Karpas-422 (cell line): ENCODE data around the gene TLX1. TPM values are rescaled to one million over a fixed set of nuclear protein-coding genes. Genes with fewer than 3 reads are reported as not detected.

Experiments
- DNase-seq: peaks from one replicate; pipeline ENCODE4 v3.0.0-alpha.2; 2015
- H2AFZ ChIP-seq: fragments of 200-600 bp; sonication (generic); 2 replicates; pipeline ENCODE4 v1.6.1; 2014; ENCODE audit warnings: antibody characterized with exemption, low read length, mixed read lengths
- H3K27ac ChIP-seq: fragments of 200-600 bp; sonication (generic); 2 replicates; pipeline ENCODE4 v1.5.1; 2014; ENCODE audit warnings: mild to moderate bottlenecking, low read length, moderate library complexity
- H3K27me3 ChIP-seq: fragments of 200-600 bp; sonication (generic); 2 replicates; pipeline ENCODE4 v1.6.1; 2014; ENCODE audit warnings: low read length, mixed read lengths
- H3K36me3 ChIP-seq: fragments of 200-600 bp; sonication (generic); 2 replicates; pipeline ENCODE4 v1.6.1; 2014; ENCODE audit warnings: low read length, mixed read lengths; ENCODE audit not compliant: insufficient read depth
- H3K4me1 ChIP-seq: fragments of 200-600 bp; sonication (generic); 2 replicates; pipeline ENCODE4 v1.6.1; 2014; ENCODE audit warnings: mild to moderate bottlenecking, low read length, mixed read lengths
- H3K4me2 ChIP-seq: fragments of 200-600 bp; sonication (generic); 2 replicates; pipeline ENCODE4 v1.6.1; 2014; ENCODE audit warnings: low read length, low read depth, mild to moderate bottlenecking; ENCODE audit not compliant: poor library complexity, severe bottlenecking
- H3K4me3 ChIP-seq: fragments of 200-600 bp; sonication (generic); 2 replicates; pipeline ENCODE4 v1.5.1; 2014; ENCODE audit warnings: mild to moderate bottlenecking, antibody characterized with exemption, low read length, mixed read lengths
- H3K79me2 ChIP-seq: fragments of 200-600 bp; sonication (generic); 2 replicates; pipeline ENCODE4 v1.6.1; 2014; ENCODE audit warnings: mild to moderate bottlenecking, low read length, mixed read lengths
- H3K9ac ChIP-seq: fragments of 200-600 bp; sonication (generic); 2 replicates; pipeline ENCODE4 v1.6.0; 2014; ENCODE audit warnings: low read length
- H3K9me2 ChIP-seq: fragments of 200-600 bp; sonication (generic), shearing (Covaris generic); replicated peaks from 2 replicates; pipeline ENCODE4 v1.6.0; 2014; ENCODE audit warnings: mild to moderate bottlenecking, low read length, moderate library complexity; ENCODE audit not compliant: insufficient read depth
- H3K9me3 ChIP-seq: fragments of 300-700, 200-600 bp; sonication (generic); 2 replicates; pipeline ENCODE4 v1.6.1; 2014; ENCODE audit warnings: low read length, mixed read lengths
- H4K20me1 ChIP-seq: fragments of 200-600 bp; sonication (generic); 2 replicates; pipeline ENCODE4 v1.6.1; 2014; ENCODE audit warnings: mild to moderate bottlenecking, antibody characterized with exemption, low read length, low read depth; ENCODE audit not compliant: insufficient read depth
- total RNA-seq: library from RNA; depleted of rRNA; stranded (reverse); fragments of >200 nt; shearing (Covaris generic); gene quantifications from 2 replicates; pipeline ENCODE4 v1.2.3, GENCODE V29; 2014; ENCODE audit warnings: low replicate concordance

TLX1 gene
- total RNA-seq, 1 experiment from 2014 or later = not detected

DNA sequence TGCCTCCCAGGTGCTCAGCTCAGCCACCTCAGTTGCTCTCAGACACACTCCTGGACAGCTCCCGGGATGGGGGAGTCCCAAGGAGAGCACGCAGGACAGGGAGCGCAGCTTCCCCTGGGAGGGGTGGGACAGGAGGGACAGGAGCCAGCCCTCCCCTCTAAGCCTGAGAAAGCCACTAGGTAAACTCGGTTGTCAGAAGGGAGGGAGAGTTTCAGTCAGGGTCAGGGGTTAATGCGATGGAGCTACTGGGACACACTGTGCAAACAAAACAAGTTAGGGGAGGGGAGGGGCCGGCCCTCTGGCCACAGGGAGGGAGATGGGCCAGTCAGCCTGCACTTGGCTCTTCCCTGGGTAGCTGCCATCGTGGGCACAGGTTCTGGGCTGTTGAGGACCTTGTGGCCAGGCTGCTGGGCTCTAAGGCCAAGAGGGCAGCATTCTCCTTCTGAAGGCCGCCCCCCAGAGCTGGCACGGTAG is 38.2 kb upstream of the TLX1 start:
- Histone ChIP-seq H3K36me3 (no peaks in the 10 kb centered on the region), H3K4me1 (peaks cover 12% of the 10 kb centered on the region), H3K4me2 (no peak overlapping the region), H3K79me2 (no peaks in the 10 kb centered on the region), H2AFZ (no peak overlapping the region), H3K9me3 (no peaks in the 10 kb centered on the region), H4K20me1 (no peaks in the 10 kb centered on the region), H3K27me3 (no peaks in the 10 kb centered on the region), H3K4me3 (no peak overlapping the region), H3K9ac (no peak overlapping the region), H3K27ac (no peak overlapping the region), H3K9me2 (no peaks in the 10 kb centered on the region)
- no peak for DNase-seq

GRCh38 chr10:101094121-101094879 is 36.8 kb upstream of the TLX1 start:
- no peak for DNase-seq
- H3K9ac ChIP-seq = no peak overlapping the region
- H3K9me2 ChIP-seq = no peaks in the 10 kb centered on the region
- peaks cover 12% of the 10 kb centered on the region for H3K4me1 ChIP-seq
- no peak overlapping the region for H2AFZ ChIP-seq
- no peaks in the 10 kb centered on the region for H3K79me2 ChIP-seq
- no peaks in the 10 kb centered on the region for H4K20me1 ChIP-seq
- H3K4me3 ChIP-seq = no peak overlapping the region
- no peaks in the 10 kb centered on the region for H3K36me3 ChIP-seq
- no peak overlapping the region for H3K27ac ChIP-seq
- H3K4me2 ChIP-seq = no peak overlapping the region
- no peaks in the 10 kb centered on the region for H3K27me3 ChIP-seq
- H3K9me3 ChIP-seq = no peaks in the 10 kb centered on the region

DNA sequence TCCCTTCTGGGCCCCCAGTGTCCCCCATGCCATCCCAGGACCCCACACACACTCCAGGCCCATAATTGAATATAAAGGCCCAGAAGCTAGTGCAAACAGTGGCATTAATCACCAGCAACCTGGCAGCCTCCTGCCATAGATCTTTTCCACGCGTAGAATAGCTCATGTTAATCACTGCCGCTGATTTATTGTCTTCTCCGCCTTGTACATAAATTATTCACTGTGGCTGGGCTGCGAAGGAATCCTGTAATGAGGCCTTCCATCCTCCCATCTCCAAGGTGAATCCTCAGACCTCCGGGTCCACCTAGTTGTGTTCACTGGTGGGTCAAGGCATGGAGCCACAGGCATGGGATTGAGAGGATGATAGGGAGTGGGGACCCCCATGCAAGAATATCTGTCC is 36.1 kb upstream of the TLX1 start:
- Histone ChIP-seq H3K27me3 (no peaks in the 10 kb centered on the region), H4K20me1 (no peaks in the 10 kb centered on the region), H3K79me2 (no peaks in the 10 kb centered on the region), H3K9me2 (no peaks in the 10 kb centered on the region), H3K4me2 (no peak overlapping the region), H3K9ac (no peak overlapping the region), H3K4me3 (no peak overlapping the region), H2AFZ (no peak overlapping the region), H3K4me1 (peaks cover 12% of the 10 kb centered on the region), H3K9me3 (no peaks in the 10 kb centered on the region), H3K36me3 (no peaks in the 10 kb centered on the region), H3K27ac (no peak overlapping the region)
- DNase-seq = no peak

DNA sequence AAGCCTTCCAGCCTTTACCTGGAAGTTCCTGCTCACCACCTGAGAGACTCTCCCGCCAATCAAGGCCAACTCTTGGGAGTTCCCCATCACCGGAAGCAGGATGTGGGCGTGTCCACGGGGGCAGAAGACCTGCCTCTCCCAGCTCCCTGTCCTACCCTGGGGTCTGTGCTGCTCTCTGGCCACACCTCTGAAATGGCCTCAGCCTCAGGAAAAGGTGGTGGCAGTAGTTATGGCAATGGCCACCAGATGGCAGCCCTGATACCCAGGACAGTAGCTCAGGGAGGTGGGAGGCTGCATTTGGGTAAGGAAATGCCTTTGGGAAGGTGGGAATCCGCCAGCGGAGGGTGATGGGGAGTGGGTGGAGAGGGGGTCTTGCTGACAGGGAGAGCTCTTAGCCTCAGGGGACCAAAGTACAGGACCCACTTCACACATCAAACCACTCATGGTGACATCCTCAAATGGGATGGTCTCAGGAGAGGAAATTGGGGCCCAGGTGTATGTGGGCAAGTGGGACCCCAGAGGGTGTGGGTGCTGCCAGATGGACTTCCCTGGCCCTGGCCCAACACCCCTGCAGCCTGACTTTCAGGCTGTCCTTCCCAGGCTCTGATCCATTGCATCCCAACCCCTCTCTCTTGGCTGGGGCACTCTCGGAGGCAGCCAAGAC is 35.4 kb upstream of the TLX1 start:
- Histone ChIP-seq H3K4me3 (no peak overlapping the region), H4K20me1 (no peaks in the 10 kb centered on the region), H3K36me3 (no peaks in the 10 kb centered on the region), H3K9me3 (no peaks in the 10 kb centered on the region), H3K9me2 (no peaks in the 10 kb centered on the region), H3K4me2 (peak overlapping the region; percentile 17), H3K27ac (no peak overlapping the region), H3K79me2 (no peaks in the 10 kb centered on the region), H3K27me3 (no peaks in the 10 kb centered on the region), H2AFZ (no peak overlapping the region), H3K4me1 (peaks cover 12% of the 10 kb centered on the region), H3K9ac (no peak overlapping the region)
- DNase-seq = peak; percentile 83

DNA sequence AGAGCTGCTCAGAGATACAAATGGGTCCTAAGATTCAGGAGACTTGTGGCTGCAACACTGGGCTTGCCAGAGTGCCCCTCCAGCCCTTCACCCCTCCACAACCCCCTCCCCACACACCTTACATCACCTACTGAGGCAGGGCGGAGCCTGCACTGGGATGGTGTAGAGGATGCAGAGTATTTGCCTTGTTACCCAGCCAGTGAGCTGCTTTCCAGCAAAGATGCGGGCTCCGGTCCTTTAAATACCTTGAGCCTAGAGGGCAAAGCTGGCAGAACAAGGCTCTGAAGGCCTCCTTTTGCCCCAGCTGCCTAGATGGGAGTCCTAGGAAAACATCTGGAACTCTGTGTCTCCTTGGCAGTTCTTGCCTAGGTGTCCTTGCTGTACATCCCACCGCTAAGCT is 34.7 kb upstream of the TLX1 start:
- no peak for DNase-seq
- Histone ChIP-seq H3K27ac (no peak overlapping the region), H3K36me3 (no peaks in the 10 kb centered on the region), H3K79me2 (no peaks in the 10 kb centered on the region), H3K9me2 (no peaks in the 10 kb centered on the region), H3K9me3 (no peaks in the 10 kb centered on the region), H4K20me1 (no peaks in the 10 kb centered on the region), H3K4me2 (no peak overlapping the region), H2AFZ (no peak overlapping the region), H3K4me3 (no peak overlapping the region), H3K4me1 (peaks cover 12% of the 10 kb centered on the region), H3K27me3 (no peaks in the 10 kb centered on the region), H3K9ac (no peak overlapping the region)

DNA sequence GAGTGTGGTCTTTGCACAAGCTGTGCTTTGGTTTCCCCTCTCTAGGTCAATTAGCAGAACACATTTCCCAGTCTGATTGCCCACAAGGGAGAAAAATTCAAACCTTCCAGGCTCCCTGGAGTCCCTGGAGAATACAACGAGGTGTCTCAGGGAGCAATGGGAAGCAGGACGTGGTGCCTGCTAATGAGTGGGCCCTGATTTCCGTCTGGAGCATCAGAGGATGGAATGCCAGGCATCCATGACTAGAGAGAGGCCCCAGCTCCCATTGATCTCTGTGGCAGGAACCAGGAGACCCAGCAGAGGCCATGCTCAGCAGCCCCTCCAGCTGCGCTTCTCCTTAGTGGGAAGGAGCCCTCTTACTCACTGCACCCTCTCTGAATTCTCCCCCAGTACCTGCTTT is 33.2 kb upstream of the TLX1 start:
- Histone ChIP-seq H4K20me1 (no peaks in the 10 kb centered on the region), H3K4me2 (no peak overlapping the region), H3K79me2 (no peaks in the 10 kb centered on the region), H3K27ac (no peak overlapping the region), H2AFZ (no peak overlapping the region), H3K9me3 (no peaks in the 10 kb centered on the region), H3K4me3 (no peak overlapping the region), H3K36me3 (no peaks in the 10 kb centered on the region), H3K27me3 (no peaks in the 10 kb centered on the region), H3K4me1 (peaks cover 12% of the 10 kb centered on the region), H3K9me2 (no peaks in the 10 kb centered on the region), H3K9ac (no peak overlapping the region)
- DNase-seq = no peak

- H3K27ac ChIP-seq = no peak overlapping the region
- peaks cover 12% of the 10 kb centered on the region for H3K4me1 ChIP-seq
- no peak overlapping the region for H3K4me2 ChIP-seq
- H2AFZ ChIP-seq = no peak overlapping the region
- no peak overlapping the region for H3K9ac ChIP-seq
- no peaks in the 10 kb centered on the region for H3K9me3 ChIP-seq
- H3K36me3 ChIP-seq = no peaks in the 10 kb centered on the region
- DNase-seq = no peak
- H4K20me1 ChIP-seq = no peaks in the 10 kb centered on the region
- H3K79me2 ChIP-seq = no peaks in the 10 kb centered on the region
- H3K4me3 ChIP-seq = no peak overlapping the region
- no peaks in the 10 kb centered on the region for H3K27me3 ChIP-seq
- H3K9me2 ChIP-seq = no peaks in the 10 kb centered on the region
Observed at GRCh38 chr10:101099901-101100300, 31.2 kb upstream of the TLX1 start.

DNA sequence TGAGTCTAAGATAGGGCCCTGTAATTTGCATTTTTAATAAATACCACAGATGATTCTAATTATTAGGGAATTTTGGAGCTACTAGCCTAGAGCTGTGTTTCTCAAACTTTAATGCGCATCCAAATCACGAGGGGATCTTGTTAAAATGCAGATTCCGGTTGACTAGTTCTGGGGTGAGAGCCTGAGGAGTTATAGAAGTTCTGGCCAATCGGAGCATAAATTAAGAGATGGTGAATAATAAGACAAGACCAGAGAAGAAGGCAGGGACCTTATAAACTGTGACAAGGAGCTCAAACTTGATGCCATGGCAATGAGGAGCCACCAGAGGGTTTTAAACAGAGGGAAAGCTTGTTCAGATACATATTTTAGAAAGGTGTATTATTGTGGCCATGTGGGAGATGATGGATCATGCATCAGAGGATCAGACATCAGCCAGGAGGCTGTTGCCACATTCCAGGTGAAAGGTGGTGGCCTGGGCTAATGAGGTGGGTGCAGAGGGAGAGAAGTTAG is 29.7 kb upstream of the TLX1 start:
- no peaks in the 10 kb centered on the region for H3K4me1 ChIP-seq
- no peak overlapping the region for H3K27ac ChIP-seq
- no peaks in the 10 kb centered on the region for H3K27me3 ChIP-seq
- H3K4me2 ChIP-seq = no peak overlapping the region
- H2AFZ ChIP-seq = no peak overlapping the region
- no peaks in the 10 kb centered on the region for H3K79me2 ChIP-seq
- no peaks in the 10 kb centered on the region for H4K20me1 ChIP-seq
- H3K9me3 ChIP-seq = no peaks in the 10 kb centered on the region
- H3K36me3 ChIP-seq = no peaks in the 10 kb centered on the region
- H3K9me2 ChIP-seq = no peaks in the 10 kb centered on the region
- no peak overlapping the region for H3K4me3 ChIP-seq
- DNase-seq = no peak
- no peak overlapping the region for H3K9ac ChIP-seq
